HG03064 (cell line): ENCODE results near the gene DPYSL3.
A peak's percentile ranks its signal among the peaks of the same experiment; 100 is the strongest.

ENCODE experiments used
- ATAC-seq: cut with Tn5 transposase; IDR thresholded peaks from one replicate; pipeline ENCODE4 v1.9.1; 2021; ENCODE audit warnings: low read depth; ENCODE audit not compliant: unreplicated experiment

Gene DPYSL3

GRCh38 chr5:147474140-147474539 lies 35.7 kb downstream of the DPYSL3 start:
- no peak for ATAC-seq

GRCh38 chr5:147472664-147473475 lies 37.0 kb downstream of the DPYSL3 start:
- ATAC-seq = no peak

- ATAC-seq = no peak
These were observed 41.8 kb downstream of the DPYSL3 start for GRCh38 chr5:147467973-147468508.

- no peak for ATAC-seq
These were observed 43.4 kb downstream of the DPYSL3 start for GRCh38 chr5:147466360-147466980.

GRCh38 chr5:147465747-147466146 lies 44.1 kb downstream of the DPYSL3 start:
- no peak for ATAC-seq

- no peak for ATAC-seq
These were observed 45.7 kb downstream of the DPYSL3 start for GRCh38 chr5:147464211-147464610.

GRCh38 chr5:147461915-147462314 lies 48.0 kb downstream of the DPYSL3 start:
- ATAC-seq = no peak

- ATAC-seq = no peak
These were observed 49.5 kb downstream of the DPYSL3 start for GRCh38 chr5:147460380-147460779.

GRCh38 chr5:147458581-147458980 lies 51.3 kb downstream of the DPYSL3 start:
- no peak for ATAC-seq

- no peak for ATAC-seq
These were observed 53.9 kb downstream of the DPYSL3 start for GRCh38 chr5:147455822-147456450.

- no peak for ATAC-seq
These were observed 54.7 kb downstream of the DPYSL3 start for GRCh38 chr5:147454996-147455677.

- peak; percentile 86 for ATAC-seq
These were observed 55.7 kb downstream of the DPYSL3 start for GRCh38 chr5:147453875-147454814.

GRCh38 chr5:147452165-147452811 lies 57.6 kb downstream of the DPYSL3 start:
- no peak for ATAC-seq

- no peak for ATAC-seq
These were observed 58.7 kb downstream of the DPYSL3 start for GRCh38 chr5:147451193-147451592.

GRCh38 chr5:147450606-147451005 lies 59.3 kb downstream of the DPYSL3 start:
- ATAC-seq = no peak

- ATAC-seq = no peak
These were observed 61.1 kb downstream of the DPYSL3 start for GRCh38 chr5:147448766-147449165.

GRCh38 chr5:147446523-147446922 lies 63.3 kb downstream of the DPYSL3 start:
- no peak for ATAC-seq

- no peak for ATAC-seq
These were observed 64.0 kb downstream of the DPYSL3 start for GRCh38 chr5:147445917-147446316.

- ATAC-seq = no peak
These were observed 64.8 kb downstream of the DPYSL3 start for GRCh38 chr5:147445090-147445489.
